OCI-LY3 (cell line): ENCODE data around the gene SMIM38.

ENCODE experiments used
- EZH2phosphoT487 ChIP-seq: fragments of 200-600 bp; shearing (Covaris generic); IDR thresholded peaks from 2 replicates; pipeline ENCODE4 v1.6.1; 2018; ENCODE audit warnings: antibody characterized with exemption, mixed run types, low read depth
- TF ChIP-seq, protein P1 (sequence below): fragments of 200-600, 300-600 bp; sonication (generic); IDR thresholded peaks from 2 replicates; pipeline ENCODE4 v1.5.1; 2014; ENCODE audit warnings: antibody characterized with exemption, low read length, low read depth

DNA sequence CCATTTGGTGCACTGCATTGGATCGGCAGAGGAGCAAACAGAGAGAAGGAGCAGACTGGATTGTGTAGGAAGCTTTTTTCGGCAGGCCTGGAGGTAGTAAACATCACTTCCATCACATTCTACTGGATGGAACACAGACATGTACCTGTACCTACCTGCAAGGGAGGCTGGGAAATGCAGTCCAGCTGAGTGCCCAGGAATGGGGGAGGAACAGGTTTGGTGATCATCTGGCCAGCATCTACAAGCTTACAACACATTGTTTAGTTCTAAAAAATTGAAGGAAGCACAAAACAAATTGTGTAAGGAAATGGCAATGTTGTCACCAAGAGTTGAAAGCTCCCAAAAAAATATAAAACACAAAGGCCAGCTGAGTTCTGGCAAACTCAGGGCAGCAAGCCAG lies 19.1 kb downstream of the SMIM38 start:
- TF ChIP-seq, protein P1, sequence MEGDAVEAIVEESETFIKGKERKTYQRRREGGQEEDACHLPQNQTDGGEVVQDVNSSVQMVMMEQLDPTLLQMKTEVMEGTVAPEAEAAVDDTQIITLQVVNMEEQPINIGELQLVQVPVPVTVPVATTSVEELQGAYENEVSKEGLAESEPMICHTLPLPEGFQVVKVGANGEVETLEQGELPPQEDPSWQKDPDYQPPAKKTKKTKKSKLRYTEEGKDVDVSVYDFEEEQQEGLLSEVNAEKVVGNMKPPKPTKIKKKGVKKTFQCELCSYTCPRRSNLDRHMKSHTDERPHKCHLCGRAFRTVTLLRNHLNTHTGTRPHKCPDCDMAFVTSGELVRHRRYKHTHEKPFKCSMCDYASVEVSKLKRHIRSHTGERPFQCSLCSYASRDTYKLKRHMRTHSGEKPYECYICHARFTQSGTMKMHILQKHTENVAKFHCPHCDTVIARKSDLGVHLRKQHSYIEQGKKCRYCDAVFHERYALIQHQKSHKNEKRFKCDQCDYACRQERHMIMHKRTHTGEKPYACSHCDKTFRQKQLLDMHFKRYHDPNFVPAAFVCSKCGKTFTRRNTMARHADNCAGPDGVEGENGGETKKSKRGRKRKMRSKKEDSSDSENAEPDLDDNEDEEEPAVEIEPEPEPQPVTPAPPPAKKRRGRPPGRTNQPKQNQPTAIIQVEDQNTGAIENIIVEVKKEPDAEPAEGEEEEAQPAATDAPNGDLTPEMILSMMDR = no peak
- no peak for TF ChIP-seq EZH2phosphoT487
